HG02870 (cell line): ENCODE measurements around the gene CTPS1.

Source experiments
- ATAC-seq: cut with Tn5 transposase; IDR thresholded peaks from one replicate; pipeline ENCODE4 v1.9.1; 2021; ENCODE audit warnings: mild to moderate bottlenecking, moderate library complexity; ENCODE audit not compliant: unreplicated experiment

The CTPS1 gene

DNA sequence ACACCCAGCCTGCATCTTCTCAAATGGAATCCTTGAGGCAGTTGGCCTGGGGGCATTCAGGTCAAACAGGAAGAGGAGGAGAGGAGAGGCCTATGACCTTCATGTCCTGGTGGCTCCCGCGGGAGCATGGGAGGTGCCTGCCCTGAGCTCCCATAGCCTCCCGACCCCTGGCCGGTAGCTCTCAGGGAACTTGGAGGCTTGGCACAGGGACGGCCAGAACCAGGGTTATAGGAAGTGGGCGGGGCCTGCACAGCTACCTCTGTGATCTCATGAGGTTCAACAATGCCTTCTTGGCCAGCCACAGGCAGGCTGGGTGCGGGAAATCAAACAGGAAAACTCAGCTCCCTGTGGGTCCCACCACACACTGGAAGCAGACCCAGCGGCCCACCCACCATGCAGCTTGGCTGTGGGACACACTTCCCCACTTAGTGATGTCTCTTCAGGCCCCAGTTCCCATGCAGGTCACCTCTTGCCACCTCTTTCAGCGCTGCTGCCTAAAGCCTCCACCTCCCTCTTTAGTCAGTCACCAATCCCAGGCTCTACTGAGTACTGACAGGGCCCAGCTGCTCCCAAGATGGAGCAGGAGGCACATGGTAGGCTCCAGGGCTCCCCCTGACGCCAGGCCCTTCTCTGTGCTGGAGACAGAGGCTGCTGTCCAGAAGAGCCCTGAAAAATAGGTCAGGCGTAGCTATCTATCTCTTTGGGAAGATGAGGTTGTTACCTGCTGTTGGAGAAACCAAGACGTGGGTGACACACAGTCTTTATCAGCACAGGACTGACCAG is 42.2 kb downstream of the CTPS1 start, which contains the start of gene SLFNL1:
Gene SLFNL1, minus strand, starts transcription at position 200 of the 783 bp plus-strand sequence. CDS start 1,065 bp downstream, outside the sequence.
- ATAC-seq, result no peak

DNA sequence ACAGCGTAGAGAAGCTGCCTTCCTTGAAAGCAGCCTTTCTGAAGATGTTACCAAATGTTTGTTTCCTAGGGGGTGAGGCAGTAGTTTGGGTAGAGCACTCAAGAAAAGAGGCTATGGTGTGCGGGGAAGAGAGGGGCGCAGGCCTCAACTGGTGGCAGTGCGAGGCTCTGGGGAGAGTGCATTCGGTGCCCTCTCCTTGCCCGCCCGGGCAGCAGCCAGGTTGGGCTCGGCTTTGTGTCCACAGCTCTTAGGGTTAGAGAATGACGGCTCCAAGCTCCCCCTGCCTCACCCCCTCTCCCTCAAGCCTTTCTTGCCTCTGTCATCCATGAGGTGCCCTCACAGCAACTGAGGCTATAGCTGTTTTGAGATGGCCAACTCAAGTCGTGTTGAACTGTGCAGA is 42.9 kb downstream of the CTPS1 start:
- no peak for ATAC-seq

DNA sequence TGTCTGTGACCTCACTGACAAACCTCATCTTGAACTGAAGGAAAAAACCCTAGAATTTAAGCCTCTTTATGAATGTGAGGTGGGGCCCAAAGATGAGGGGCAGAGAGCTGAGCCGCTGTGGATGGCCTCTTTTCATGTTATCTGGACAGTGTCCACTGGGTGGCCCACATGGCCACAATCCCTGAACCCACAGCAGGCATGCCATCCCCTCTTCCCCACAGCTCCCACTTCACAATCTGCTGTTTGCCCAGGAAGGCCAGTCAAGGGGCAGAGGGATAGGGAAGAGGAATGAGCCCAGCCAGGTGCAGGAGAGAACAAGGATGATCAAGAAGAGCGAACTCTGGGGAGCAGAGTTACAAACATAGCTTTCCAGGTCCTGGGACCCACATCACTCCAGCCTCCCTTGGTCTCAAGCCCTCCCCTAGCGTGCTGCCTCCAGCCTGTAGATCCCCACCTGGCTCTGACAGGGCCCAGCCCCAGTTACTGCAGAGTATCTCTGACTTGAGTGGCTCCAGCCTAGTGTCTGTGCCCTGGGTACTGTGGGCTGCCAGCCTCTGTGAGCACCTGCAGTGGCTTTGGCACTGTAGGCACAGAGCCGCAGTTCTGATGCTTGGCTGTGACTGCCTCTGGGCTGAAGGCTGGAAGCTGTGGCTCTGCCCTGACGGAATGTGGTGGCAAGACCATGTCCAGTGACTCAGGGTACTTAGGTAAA is 43.9 kb downstream of the CTPS1 start:
- ATAC-seq, result no peak

DNA sequence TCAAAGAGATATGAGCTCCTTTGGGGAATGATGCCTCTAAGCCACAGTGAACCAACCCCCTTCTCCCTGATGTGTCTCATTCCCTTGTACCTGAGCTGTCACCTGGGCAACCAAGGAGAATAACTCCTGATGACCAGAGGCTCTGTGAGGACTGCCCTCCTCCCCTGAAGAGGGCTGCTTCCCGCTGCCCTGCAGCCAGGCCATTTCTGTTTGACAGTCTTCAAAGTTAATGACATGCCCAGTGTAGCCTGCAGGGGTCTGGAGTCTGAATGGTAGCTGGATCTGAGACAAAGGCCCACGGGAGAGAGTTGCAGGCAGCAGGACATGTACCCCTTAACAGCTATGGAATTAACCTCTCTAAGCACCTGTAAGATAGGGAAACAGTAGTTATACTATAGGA is 45.5 kb downstream of the CTPS1 start:
- ATAC-seq, result no peak

DNA sequence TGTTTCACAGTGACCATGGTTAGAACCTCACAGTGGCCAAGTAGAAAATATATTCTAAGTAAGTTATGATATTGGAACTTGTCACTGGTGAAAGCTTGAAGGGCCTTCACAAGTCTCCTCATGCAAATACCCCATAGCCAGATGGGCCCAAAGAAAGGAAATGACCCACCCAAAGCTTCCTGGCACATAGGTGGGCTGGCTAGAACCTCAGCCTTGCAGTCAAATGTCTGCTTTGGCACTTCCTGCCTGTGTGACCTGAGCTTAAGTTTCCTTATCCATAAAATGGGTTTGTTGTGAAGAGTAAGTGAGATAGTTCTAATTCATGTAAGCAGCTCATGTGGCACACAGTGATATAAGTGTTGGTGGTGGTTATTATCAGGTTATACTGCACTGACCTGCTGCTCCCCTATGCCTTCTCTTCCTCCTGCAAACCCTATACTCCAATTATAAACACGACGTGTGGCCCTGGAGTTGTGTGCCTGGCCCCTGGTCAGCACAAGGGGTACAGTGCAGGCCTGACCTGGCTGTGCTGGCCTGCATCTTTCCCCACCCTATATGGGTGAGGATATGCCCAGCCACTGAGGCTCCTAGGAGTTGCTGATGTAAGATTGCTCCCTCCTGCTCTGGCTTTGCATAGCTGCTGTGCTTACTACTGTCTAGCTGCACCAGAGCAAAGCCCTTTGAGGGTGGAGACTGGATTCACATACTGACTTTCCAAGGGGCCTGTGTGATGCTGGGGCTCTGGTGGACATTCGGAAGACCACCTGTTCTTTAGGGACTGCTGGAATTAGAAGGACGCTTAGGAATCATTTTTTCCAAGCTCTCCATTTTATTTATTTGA is 46.7 kb downstream of the CTPS1 start:
- ATAC-seq, result no peak

DNA sequence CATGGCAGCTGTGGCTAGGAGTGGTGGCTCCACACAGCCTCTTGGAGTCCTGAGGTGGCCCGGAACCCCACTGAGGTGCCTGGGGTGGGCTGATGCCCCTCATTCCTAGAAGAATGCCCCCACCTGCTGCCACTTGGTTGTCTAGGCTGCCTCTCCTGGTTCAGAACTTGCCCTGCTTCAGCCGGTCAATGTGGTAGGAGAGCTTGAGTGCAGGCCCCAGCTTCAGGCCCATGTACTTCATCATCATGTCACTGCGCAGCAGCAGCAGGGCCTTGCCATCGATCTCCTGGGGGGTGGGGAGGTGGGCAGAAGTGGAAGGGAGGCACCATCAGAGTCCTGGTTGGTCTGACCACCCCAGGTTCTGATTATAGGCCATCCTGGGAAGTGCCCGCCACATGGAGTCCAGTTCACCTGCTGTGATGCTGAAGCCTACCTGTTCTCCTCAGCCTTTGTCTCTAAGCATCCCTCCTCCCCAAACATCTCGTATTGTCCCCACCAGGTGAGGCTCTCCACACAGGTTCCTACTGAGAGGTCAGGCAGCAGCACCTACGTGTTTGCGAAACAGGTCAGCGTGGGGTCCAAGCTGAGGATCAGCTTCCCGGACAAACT is 48.6 kb downstream of the CTPS1 start:
- ATAC-seq, result no peak

DNA sequence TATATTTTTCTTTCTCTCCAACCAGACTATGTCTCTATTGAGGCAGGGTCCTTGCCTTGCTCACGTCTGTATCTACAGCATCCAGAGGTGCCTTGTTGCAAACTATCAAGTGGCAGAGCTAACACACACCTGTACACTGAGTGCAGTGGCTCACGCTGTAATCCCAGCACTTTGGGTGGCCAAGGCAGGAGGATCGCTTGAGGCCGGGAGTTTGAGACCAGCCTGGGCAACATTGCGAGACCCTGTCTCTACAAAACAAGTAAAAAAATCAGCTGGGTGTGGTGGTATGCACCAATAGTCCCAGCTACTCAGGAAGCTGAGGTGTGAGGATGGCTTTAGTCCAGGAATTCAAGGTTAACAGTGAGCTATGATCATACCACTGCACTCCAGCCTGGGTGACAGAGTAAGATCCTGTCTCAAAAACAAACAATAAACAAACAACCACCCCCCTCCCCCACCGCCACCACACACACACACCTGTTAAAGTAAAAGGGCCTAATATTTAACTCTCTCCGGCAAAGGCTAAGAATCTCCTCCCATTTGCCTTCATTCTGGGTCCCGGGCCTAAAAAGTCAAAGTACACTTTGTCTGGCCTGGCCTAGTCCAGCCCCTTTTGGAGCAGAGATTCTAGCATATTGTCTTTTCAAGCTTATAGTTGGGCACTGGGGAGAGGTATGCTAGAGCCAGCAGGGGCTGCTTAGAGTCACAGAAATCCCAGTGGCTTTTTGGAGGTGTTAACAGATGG is 51.5 kb downstream of the CTPS1 start:
- ATAC-seq, result no peak

DNA sequence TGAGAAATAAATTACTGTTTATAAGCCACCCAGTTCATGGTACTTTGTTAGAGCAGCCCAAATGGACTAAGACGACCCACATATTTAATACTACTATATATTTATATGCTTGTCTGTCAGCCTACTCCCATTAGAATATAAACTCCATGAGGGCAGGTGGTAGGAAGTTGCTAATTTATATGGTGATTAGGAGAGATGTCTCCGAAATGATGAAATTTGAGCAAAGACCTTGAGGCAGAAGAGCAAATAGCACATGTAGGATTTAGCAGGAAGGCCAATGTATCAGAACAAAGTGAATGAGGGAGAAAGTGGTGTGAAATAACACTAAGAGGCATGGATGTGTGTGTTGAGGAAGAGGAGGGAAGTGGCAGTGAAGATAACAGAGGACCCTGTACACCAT is 52.7 kb downstream of the CTPS1 start:
- no peak for ATAC-seq

DNA sequence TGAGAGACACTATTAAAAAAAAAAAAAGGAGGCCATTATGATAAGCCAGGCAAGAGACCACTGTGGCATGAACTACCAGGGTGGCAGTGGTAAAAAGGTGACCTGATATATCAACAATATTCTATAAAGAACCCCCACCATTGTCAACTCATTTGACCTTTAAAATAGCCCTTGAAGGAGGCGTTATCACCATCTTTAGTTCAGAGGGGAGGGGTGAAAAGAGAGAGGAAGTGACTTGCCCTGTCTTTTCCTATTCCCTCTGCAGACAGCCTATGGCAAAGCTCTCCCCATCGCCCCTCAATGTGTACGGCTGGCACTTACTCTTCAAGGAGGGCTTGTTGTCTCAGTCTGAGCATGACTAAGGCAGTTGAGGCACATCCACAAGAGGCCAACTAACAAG is 53.8 kb downstream of the CTPS1 start:
- ATAC-seq, result no peak

DNA sequence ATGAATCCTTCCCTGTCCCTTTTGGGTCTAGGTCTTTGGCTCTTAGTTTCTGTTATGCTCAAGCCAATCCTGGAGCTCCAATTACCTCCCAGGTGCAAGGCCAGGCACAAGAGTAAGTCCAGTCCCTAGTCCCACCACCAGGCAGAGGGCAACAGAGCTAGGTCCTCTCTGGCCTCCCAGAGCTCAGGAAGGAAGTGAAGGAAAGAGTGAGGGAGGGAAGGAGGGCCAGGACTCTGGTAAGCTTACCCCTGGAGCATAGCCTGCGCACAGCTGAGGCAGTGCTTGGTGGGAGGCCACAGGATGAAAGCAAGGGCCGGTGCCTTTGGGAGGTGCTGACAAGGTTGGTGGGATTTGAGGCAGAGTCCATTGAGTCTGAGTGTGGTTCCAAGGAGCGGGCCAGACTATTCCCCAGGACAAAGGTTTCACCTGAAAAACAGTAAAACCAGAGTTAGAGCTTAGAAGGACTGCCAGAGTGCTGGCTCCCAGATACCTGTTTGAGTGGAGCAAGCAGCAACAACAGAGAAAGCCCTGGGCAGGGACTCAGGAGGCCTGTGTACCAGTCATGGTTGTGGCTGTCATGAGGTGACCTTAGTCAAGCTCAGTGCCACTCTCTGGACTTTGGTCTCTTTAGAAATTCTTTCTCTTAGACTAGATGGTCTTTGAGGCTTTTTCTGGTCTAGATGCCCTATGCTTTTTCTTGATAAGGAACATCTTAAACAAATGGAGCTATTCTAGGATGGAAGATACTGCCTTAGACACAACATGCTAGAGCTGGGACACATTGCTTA is 57.8 kb downstream of the CTPS1 start:
- no peak for ATAC-seq

DNA sequence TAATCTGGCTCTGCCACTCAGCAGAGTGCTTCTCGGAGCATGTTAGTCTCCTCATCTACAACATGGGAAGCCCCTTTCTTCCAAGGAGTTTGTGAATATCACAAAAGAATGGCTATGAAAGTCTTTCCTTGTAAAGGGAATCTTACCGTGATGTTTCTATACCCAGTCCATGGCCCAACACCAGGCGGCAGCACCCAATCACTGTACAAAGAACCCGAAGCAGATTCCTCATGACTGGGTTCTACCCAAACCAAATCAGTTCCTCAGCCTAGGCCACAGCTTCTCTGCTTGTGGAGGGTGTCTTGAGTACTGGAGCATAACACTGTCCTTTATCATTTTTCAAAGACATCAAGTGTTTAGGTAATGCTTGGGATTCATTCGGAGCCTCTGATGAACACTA is 58.6 kb downstream of the CTPS1 start:
- ATAC-seq, result no peak

DNA sequence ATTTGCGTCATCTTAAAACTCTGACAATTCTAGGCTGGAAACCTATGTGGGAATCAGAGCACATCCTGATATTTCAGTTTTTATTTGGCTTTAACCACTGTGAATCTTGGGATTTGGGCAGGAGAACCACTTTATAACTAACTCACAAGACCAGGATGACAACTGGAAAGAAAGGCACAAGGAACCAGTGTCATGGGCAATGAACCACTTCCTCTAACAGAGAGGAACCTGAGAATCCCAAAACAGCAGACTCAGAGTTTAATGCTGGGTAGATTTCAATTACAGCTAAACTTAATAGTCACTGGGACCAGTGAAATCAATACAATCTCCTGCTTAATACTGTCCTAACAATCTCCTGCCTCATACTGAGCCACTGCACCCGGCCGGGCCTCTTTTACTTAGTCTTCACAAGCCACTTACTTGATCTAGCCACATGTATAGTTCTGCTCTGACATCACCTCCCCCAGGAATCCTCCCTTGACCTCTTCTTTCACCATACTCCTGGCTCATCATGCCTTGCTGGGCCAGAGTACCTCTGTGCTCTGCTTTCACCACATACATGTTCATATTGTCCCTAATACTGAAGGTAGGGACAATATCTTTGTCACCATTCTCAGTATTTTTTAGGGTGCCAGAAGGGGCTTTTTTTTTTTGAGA is 62.2 kb downstream of the CTPS1 start:
- no peak for ATAC-seq

DNA sequence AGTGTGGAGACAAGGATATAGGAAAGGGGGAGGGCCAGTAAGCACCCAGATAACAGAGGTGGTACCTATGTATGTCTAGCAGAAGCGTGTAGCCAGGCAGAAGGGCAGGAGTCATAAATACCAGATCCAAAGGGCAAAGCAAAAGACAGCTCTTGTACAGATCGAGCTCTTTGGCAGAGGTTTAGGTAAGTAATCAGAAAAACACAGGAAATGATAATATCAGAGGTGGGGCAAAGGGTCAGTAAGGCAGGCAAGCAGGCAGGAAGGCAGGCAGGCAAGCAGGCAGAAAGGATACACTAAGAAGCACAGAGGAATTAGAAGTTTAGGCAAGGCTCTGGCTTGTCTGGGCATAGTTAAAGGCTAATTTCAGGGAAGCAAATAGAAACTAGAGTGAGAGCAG is 64.7 kb downstream of the CTPS1 start:
- ATAC-seq, result no peak

DNA sequence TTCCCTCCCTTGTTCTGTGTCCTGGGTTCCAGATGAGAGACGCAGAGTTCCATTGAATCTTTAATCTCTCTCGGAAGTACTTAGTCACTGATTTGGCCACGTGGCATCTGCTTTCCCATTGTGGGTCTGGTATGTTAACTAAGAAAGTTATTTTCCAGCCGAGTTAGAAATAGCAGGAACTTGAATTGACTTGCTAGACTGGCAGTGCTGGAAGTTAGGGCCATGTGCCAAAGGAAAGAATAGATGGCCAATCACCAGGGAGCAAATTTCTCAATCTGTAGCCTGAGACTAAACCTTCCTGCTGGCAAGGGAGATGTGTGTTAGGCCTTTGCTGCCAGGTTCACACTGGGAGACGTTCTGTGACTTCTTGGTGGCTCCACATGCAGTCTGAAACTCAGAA is 66.2 kb downstream of the CTPS1 start:
- no peak for ATAC-seq

DNA sequence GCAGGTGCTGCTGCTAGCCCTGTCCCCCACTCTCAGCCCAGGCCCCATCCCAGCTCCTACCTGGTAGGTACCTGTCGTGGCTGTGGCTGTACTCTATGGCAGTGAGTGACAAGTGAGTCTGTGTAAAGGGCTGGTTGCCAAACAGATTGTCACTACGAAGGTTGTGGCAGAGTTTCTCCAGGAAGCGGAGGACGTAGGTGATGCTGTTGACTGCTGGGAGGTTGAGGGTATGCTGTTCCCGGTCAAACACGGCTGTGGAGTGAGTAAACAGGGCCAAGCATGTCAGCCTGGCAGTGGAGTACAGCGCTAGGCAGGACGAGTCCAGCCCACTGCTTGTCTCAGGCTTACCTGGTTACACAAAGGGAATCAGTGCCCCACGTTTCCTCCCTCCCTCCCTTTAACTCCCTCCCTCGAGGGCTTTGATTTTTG is 66.9 kb downstream of the CTPS1 start:
- ATAC-seq, result no peak

DNA sequence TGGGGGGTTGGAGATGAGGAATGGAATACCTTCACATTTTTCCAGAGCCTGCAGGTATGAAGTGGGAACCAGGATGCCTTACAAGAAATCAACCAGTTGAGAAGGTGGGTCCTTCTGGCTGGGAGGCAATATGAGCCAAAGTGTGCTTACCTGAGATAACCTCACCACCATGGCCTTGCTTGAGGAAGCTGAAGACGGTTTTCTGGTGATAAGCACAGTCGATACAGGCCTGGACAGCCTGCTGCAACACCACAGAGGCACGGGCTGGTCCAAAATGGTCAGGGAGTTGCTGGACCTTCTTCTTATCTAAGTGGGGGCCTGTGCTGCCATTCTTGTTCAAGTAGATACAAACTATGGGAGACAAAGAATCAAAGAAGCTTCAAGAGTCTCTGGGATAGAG is 69.0 kb downstream of the CTPS1 start:
- ATAC-seq, result no peak

DNA sequence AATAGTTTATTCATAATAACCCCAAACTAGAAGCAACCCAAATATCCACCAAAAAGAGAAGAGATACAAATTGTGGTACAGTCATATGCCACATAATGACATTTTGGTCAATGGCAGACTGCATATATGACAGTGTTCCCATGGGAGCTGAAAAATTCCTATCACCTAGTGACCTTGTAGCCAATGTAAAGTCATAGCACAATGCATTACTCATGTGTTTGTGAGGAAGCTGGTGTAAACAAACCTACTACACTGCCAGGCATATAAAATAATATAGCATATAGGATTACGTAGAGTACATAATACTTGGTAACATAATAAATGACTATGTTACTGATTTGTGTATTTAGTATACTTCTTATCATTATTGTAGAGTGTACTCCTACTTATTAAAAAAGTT is 71.5 kb downstream of the CTPS1 start:
- no peak for ATAC-seq

DNA sequence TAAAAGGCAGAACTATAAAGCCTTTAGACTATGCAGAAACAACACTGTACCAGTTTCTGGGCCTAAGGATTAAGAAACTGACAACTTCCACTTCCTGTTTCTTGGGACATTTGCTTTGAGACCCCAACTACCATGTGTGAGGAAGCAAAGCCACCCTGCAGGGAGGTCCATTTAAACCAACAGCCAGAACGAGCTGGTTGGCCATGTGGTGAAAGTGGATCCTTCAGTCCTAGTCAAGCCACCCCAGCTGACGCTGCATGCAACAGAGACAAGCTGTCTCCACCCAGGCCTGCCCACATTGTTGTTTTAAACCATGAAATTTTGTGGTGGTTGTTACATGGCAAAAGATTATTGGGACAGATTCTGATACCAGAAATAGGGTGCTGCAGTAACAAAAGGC is 73.8 kb downstream of the CTPS1 start:
- no peak for ATAC-seq

DNA sequence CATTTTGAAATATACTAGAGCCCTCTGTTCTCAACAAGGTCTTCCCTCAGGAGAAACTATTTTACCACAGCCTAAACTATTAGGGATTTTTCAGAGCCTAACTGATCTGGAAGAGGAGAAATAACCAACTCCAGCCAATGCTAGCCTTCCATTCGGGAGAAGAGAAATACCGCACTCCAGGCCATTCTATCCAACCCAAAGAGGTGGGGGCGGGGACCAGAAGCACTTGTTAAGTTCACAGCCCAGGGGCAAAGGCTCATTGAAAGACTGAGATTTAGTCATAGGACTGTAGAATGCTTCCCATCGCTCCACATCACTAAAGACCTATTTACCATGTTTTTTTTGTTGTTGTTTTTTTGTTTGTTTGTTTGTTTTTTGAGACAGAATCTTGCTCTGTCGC is 77.4 kb downstream of the CTPS1 start:
- no peak for ATAC-seq
